Left ventricle myocardium inferior (tissue), 1 donor: Measurements from ENCODE around the gene PDCD1LG2. TPM values are rescaled to one million over a fixed set of nuclear protein-coding genes. Genes with fewer than 3 reads are reported as not detected.

ENCODE experiments used
- DNase-seq: peaks from one replicate; pipeline ENCODE4 v3.0.0-alpha.2; 2020
- H3K27ac ChIP-seq: fragments of 200-600 bp; replicated peaks from 2 replicates; pipeline ENCODE4 v1.8.0; 2021
- H3K27me3 ChIP-seq: fragments of 200-600 bp; 2 replicates; pipeline ENCODE4 v1.8.0; 2021; ENCODE audit warnings: low read depth
- H3K36me3 ChIP-seq: fragments of 200-600 bp; 2 replicates; pipeline ENCODE4 v1.8.0; 2021
- H3K4me1 ChIP-seq: fragments of 200-600 bp; 2 replicates; pipeline ENCODE4 v1.8.0; 2021
- H3K4me3 ChIP-seq: fragments of 200-600 bp; 2 replicates; pipeline ENCODE4 v1.8.0; 2021; ENCODE audit warnings: mild to moderate bottlenecking, moderate library complexity
- H3K9me3 ChIP-seq: fragments of 200-600 bp; replicated peaks from 2 replicates; pipeline ENCODE4 v1.8.0; 2021
- CTCF ChIP-seq: fragments of 200-600 bp; IDR thresholded peaks from 2 replicates; pipeline ENCODE4 v1.8.0; 2021; ENCODE audit warnings: antibody characterized with exemption, mild to moderate bottlenecking, borderline replicate concordance
- intact Hi-C: fragments of 100-400 bp; cut with micrococcal nuclease; formaldehyde crosslinking; loops from one replicate; pipeline ENCODE4 v1.11.0; 2022
- total RNA-seq: library from RNA; stranded (reverse); fragmentation: NEBNext Ultra II Directional; extraction: Animal tissue kit (Norgen Biotek cat#: 25700); gene quantifications from one replicate; pipeline ENCODE4 v1.2.1, GENCODE V29; 2021
- donor health status: DM: no; HTN: yes; CAD: no; lungs with severe emphysema.

The PDCD1LG2 gene
- total RNA-seq, 1 donor from 2014 or later: 2.0 TPM

DNA sequence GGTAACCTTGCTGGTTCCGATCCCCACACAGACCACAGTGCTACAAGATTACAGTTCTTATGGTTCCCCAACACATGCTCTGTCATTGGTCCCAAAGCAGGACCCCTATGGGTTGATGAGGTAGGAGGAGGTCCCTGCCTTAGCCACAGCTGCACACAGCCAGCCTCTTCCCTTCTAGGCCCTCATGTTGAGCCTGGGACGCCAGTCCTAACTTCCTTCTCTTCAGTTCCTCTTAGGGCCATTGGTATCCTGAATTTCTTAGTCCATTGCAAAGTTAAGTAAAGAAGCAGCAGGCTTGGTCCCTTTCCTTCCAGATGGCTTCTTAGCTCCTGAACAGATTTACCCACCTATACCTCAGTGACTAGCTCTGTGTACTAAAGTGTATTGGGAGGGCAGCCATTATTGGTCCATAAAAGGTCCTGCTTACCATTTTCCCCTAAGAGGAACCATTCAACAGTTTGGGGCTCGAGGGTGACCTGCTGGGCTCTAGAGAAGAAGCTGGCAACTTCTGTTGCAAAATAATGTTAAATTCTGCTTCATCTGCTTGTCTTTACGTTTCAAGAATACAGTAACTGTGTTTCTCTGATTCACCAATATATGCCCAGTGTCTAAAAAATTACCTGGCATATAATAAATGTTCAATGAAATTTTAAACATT, 50.2 kb downstream of the PDCD1LG2 start:
- Histone ChIP-seq H3K27me3 (no peaks in the 10 kb centered on the region), H3K4me1 (peaks cover 30% of the 10 kb centered on the region), H3K4me3 (no peak overlapping the region), H3K27ac (no peak overlapping the region), H3K36me3 (peaks cover 4% of the 10 kb centered on the region), H3K9me3 (peaks cover 5% of the 10 kb centered on the region)
- no peak for TF ChIP-seq CTCF
- no peak for DNase-seq
- intact Hi-C loops: no loop called here

DNA sequence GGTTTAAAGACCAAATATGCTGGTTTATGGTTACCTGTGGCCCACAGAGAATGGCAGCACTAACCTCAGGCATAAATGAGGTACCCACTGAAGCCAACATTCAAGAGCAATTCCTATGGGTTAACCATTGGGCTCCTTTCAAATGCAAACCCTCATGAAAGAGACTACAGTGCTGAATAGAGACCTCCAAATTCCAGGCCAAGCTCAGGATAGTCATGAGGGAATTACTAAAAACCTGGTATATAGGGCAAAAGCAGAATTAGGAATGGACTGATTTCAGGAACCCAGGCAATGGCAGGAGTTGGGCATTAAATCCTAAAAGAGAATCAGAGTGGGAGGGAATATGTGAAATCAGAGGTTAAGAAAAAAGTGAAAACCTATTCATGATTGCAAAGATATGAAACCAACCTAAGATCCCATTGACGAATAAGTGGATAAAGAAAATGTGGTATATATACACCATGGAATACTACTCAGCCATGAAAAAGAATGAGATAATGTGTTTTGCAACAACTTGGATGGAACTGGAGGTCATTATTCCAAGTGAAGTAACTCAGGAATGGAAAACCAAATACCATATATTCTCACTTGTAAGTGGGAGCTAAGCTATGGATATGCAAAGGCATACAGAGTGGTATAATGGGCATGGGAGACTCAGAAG, 51.6 kb downstream of the PDCD1LG2 start:
- Histone ChIP-seq H3K27ac (no peak overlapping the region), H3K36me3 (peaks cover 4% of the 10 kb centered on the region), H3K4me1 (peaks cover 24% of the 10 kb centered on the region), H3K27me3 (no peaks in the 10 kb centered on the region), H3K4me3 (no peak overlapping the region), H3K9me3 (peaks cover 5% of the 10 kb centered on the region)
- no peak for TF ChIP-seq CTCF
- intact Hi-C loops: no loop called here
- DNase-seq: no peak

DNA sequence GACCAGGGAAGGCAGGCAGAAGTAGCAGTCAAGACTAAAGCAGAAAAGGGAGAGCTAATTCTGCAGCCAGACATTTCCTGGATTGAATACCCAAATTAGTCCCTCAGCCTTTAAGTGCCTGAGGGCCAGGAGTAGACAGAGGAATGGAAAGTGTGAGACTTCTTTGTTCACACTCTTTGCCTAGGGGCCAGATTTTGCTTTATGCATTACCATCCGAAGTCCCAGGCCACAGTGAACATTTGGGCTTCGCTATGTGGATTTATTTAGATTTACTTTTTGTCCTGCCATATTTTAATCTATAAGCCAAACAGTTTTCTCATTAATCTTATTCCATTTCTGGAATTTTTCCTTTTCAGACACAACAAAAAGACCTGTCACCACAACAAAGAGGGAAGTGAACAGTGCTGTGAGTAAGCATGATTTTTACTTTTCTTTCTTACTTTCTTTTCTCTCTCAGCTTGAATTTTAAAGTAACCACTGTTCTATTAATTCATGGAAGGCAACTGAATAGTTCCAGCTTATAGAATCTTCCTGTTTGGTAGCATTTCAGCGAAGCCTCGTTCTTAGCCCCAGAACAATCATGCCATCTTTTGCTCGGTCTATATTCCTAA, 52.6 kb downstream of the PDCD1LG2 start:
- Histone ChIP-seq H3K4me1 (peaks cover 14% of the 10 kb centered on the region), H3K27ac (no peak overlapping the region)
- no peak for DNase-seq

GRCh38 chr9:5563417-5563815, 53.1 kb downstream of the PDCD1LG2 start:
- no peaks in the 10 kb centered on the region for H3K27me3 ChIP-seq
- H3K36me3 ChIP-seq: peaks cover 4% of the 10 kb centered on the region
- no peak for TF ChIP-seq CTCF
- peaks cover 9% of the 10 kb centered on the region for H3K4me1 ChIP-seq
- peaks cover 5% of the 10 kb centered on the region for H3K9me3 ChIP-seq
- no peak overlapping the region for H3K4me3 ChIP-seq
- intact Hi-C loops: no loop called here
- DNase-seq: no peak
- no peak overlapping the region for H3K27ac ChIP-seq

More for the DNA sequence above, 52.6 kb downstream of the PDCD1LG2 start:
- Histone ChIP-seq H3K9me3 (peaks cover 5% of the 10 kb centered on the region), H3K36me3 (peaks cover 4% of the 10 kb centered on the region), H3K27me3 (no peaks in the 10 kb centered on the region), H3K4me3 (no peak overlapping the region)
- intact Hi-C loops: no loop called here
- no peak for TF ChIP-seq CTCF

- Histone ChIP-seq H3K4me3 (no peak overlapping the region), H3K9me3 (peaks cover 5% of the 10 kb centered on the region), H3K27ac (no peak overlapping the region), H3K4me1 (peaks cover 4% of the 10 kb centered on the region), H3K27me3 (no peaks in the 10 kb centered on the region), H3K36me3 (peaks cover 4% of the 10 kb centered on the region)
- intact Hi-C loops: no loop called here
- no peak for DNase-seq
- no peak for TF ChIP-seq CTCF
Observed at GRCh38 chr9:5563886-5564285, 53.6 kb downstream of the PDCD1LG2 start.
